Measurements from ENCODE around the gene JMJD1C.

The JMJD1C gene

GRCh38 chr10:63424576-63424975, 41.2 kb downstream of the JMJD1C start:
- TF ChIP-seq MZF1 (tag by site-specific recombination; IDR thresholded peaks at IDR 0.05; ENCODE audit: borderline replicate concordance): no peak
- no peak for TF ChIP-seq ZNF843 (tag by site-specific recombination; IDR thresholded peaks at IDR 0.05)
- TF ChIP-seq REPIN1 (tag by site-specific recombination; IDR thresholded peaks at IDR 0.05; ENCODE audit: low read depth): no peak
- TF ChIP-seq ZNF513 (tag by site-specific recombination; IDR thresholded peaks at IDR 0.05): no peak
- TF ChIP-seq ZNF274 (IDR thresholded peaks at IDR 0.05; ENCODE audit: low read length): no peak
- no peak for TF ChIP-seq ZNF274 (tag by site-specific recombination; IDR thresholded peaks at IDR 0.05; ENCODE audit: borderline replicate concordance)
- TF ChIP-seq ZSCAN23 (tag by site-specific recombination; IDR thresholded peaks at IDR 0.05): no peak
- no peak for TF ChIP-seq ZNF19 (tag by site-specific recombination; IDR thresholded peaks at IDR 0.05; ENCODE audit: low read depth)
- no peak for TF ChIP-seq ZNF830 (tag by site-specific recombination; IDR thresholded peaks at IDR 0.05; ENCODE audit: low read depth)
- no peak for TF ChIP-seq ZNF16 (tag by site-specific recombination; IDR thresholded peaks at IDR 0.05; ENCODE audit: low read depth)
- no peak for TF ChIP-seq ZIC2 (tag by site-specific recombination; IDR thresholded peaks at IDR 0.05)
- no peak for TF ChIP-seq SALL2 (tag by site-specific recombination; IDR thresholded peaks at IDR 0.05; ENCODE audit: borderline replicate concordance)
- no peak for TF ChIP-seq ZNF391 (tag by site-specific recombination; IDR thresholded peaks at IDR 0.05; ENCODE audit: borderline replicate concordance, low read depth)
- TF ChIP-seq ZNF354C (tag by site-specific recombination; IDR thresholded peaks at IDR 0.05; ENCODE audit: borderline replicate concordance, low read depth): no peak
- TF ChIP-seq ZNF530 (tag by site-specific recombination; IDR thresholded peaks at IDR 0.05; ENCODE audit: low read depth): no peak
- no peak for TF ChIP-seq ZNF548 (tag by site-specific recombination; IDR thresholded peaks at IDR 0.05)
- no peak for TF ChIP-seq ZFP69B (tag by site-specific recombination; IDR thresholded peaks at IDR 0.05)
- no peak for TF ChIP-seq TRIM28 (IDR thresholded peaks at IDR 0.05; ENCODE audit: borderline replicate concordance, low read length)
- no peak for TF ChIP-seq ZNF248 (tag by site-specific recombination; IDR thresholded peaks at IDR 0.05)
- TF ChIP-seq ZNF501 (tag by site-specific recombination; IDR thresholded peaks at IDR 0.05): no peak
- no peak for TF ChIP-seq AEBP2 (tag by site-specific recombination; IDR thresholded peaks at IDR 0.05; ENCODE audit: borderline replicate concordance)
- POLR2A ChIA-PET: no interaction called here
- no peak overlapping the region for H3K27ac ChIP-seq (ENCODE audit: extremely low read depth, low read depth, low read length)

GRCh38 chr10:63423494-63423893, 42.3 kb downstream of the JMJD1C start:
- POLR2A ChIA-PET: no interaction called here
- CTCF ChIA-PET: no interaction called here
- Histone ChIP-seq H3K36me3 (ENCODE audit: control insufficient read depth in 2 of 2, insufficient read depth in 1 of 2, low read length in 2 of 2) (no peaks in the 10 kb centered on the region), H3K27ac (ENCODE audit: extremely low read depth, low read depth, low read length) (no peak overlapping the region), H3K4me1 (ENCODE audit: control insufficient read depth, insufficient read depth, low read length) (no peaks in the 10 kb centered on the region), H3K9me3 (ENCODE audit: control insufficient read depth, insufficient read depth, low read depth, low read length) (no peaks in the 10 kb centered on the region), H3K4me3 (ENCODE audit: low read depth, low read length) (no peak overlapping the region)
- TF ChIP-seq ZNF76 (tag by site-specific recombination; IDR thresholded peaks at IDR 0.05; ENCODE audit: borderline replicate concordance, low read depth): no peak
- 0 out of 2 replicates have a peak, but pooled peaks have one; percentile 19 for TF ChIP-seq ZNF133 (tag by site-specific recombination; IDR thresholded peaks at IDR 0.05)

More at GRCh38 chr10:63424576-63424975, 41.2 kb downstream of the JMJD1C start:
- no peaks in the 10 kb centered on the region for H3K9me3 ChIP-seq (ENCODE audit: control insufficient read depth, insufficient read depth, low read depth, low read length)
- 0 out of 2 replicates have a peak, but pooled peaks cover 3% of the 10 kb centered on the region for H3K4me1 ChIP-seq (ENCODE audit: control insufficient read depth, insufficient read depth, low read length)
- CTCF ChIA-PET: no interaction called here
- no peaks in the 10 kb centered on the region for H3K36me3 ChIP-seq (ENCODE audit: control insufficient read depth in 2 of 2, insufficient read depth in 1 of 2, low read length in 2 of 2)
- no peak overlapping the region for H3K4me3 ChIP-seq (ENCODE audit: low read depth, low read length)

Measured in HEK293 (cell line).